Bronchial epithelial cell (primary cell): ENCODE results near the gene TENM3. TPM values are rescaled to one million over a fixed set of nuclear protein-coding genes. Genes with fewer than 3 reads are reported as not detected.

Source experiments
- DNase-seq: peaks from one replicate; pipeline ENCODE4 v3.0.0-alpha.2; 2010; ENCODE audit warnings: low read depth
- FAIRE-seq: peaks from 2 replicates; lab custom pipeline; 2011; peaks lifted over from hg19 to GRCh38; lab: Jason Lieb, UNC
- H3K27me3 ChIP-seq: 2 replicates; pipeline ENCODE4 v1.5.1; 2011; ENCODE audit warnings: low read length; ENCODE audit not compliant: control insufficient read depth, insufficient read depth
- H3K36me3 ChIP-seq: 2 replicates; pipeline ENCODE4 v1.5.1; 2011; ENCODE audit warnings: low read length; ENCODE audit not compliant: control insufficient read depth, insufficient read depth
- H3K4me3 ChIP-seq: 2 replicates; pipeline ENCODE4 v1.5.1; 2011; ENCODE audit warnings: mild to moderate bottlenecking, low read depth, low read length, control low read depth
- total RNA-seq: library from RNA; depleted of rRNA; stranded (reverse); fragments of >200 nt; gene quantifications from 2 replicates; pipeline ENCODE4 v1.2.1, GENCODE V29; 2014
- TF ChIP-seq, protein P1 (sequence below): IDR thresholded peaks from 2 replicates; pipeline ENCODE4 v1.5.1; 2011; ENCODE audit warnings: mild to moderate bottlenecking, moderate library complexity, low read length, control low read depth, inconsistent platforms; ENCODE audit not compliant: insufficient read depth, severe bottlenecking

TENM3 gene
- total RNA-seq, 1 donor from 2014 or later, result 1.3 TPM

GRCh38 chr4:182640491-182640890 is 397.3 kb downstream of the TENM3 start:
- TF ChIP-seq, protein P1, sequence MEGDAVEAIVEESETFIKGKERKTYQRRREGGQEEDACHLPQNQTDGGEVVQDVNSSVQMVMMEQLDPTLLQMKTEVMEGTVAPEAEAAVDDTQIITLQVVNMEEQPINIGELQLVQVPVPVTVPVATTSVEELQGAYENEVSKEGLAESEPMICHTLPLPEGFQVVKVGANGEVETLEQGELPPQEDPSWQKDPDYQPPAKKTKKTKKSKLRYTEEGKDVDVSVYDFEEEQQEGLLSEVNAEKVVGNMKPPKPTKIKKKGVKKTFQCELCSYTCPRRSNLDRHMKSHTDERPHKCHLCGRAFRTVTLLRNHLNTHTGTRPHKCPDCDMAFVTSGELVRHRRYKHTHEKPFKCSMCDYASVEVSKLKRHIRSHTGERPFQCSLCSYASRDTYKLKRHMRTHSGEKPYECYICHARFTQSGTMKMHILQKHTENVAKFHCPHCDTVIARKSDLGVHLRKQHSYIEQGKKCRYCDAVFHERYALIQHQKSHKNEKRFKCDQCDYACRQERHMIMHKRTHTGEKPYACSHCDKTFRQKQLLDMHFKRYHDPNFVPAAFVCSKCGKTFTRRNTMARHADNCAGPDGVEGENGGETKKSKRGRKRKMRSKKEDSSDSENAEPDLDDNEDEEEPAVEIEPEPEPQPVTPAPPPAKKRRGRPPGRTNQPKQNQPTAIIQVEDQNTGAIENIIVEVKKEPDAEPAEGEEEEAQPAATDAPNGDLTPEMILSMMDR, result no peak
- Histone ChIP-seq H3K4me3 (no peak overlapping the region), H3K27me3 (no peaks in the 10 kb centered on the region), H3K36me3 (no peaks in the 10 kb centered on the region)
- no peak for DNase-seq
- FAIRE-seq, result no peak

- Histone ChIP-seq H3K27me3 (no peaks in the 10 kb centered on the region), H3K36me3 (no peaks in the 10 kb centered on the region), H3K4me3 (no peak overlapping the region)
- DNase-seq, result no peak
- FAIRE-seq, result no peak
- TF ChIP-seq, protein P1, result no peak
Observed at GRCh38 chr4:182640932-182641331, 397.7 kb downstream of the TENM3 start.

- Histone ChIP-seq H3K27me3 (no peaks in the 10 kb centered on the region), H3K4me3 (no peak overlapping the region), H3K36me3 (no peaks in the 10 kb centered on the region)
- FAIRE-seq (no peak), DNase-seq (no peak)
- TF ChIP-seq, protein P1, result no peak
Observed at GRCh38 chr4:182642831-182643230, 399.6 kb downstream of the TENM3 start.

GRCh38 chr4:182643801-182644682 is 400.8 kb downstream of the TENM3 start:
- DNase-seq, result peak; percentile 20
- TF ChIP-seq, protein P1, result no peak
- FAIRE-seq, result no peak
- no peaks in the 10 kb centered on the region for H3K36me3 ChIP-seq
- H3K27me3 ChIP-seq, result no peaks in the 10 kb centered on the region
- H3K4me3 ChIP-seq, result no peak overlapping the region

DNA sequence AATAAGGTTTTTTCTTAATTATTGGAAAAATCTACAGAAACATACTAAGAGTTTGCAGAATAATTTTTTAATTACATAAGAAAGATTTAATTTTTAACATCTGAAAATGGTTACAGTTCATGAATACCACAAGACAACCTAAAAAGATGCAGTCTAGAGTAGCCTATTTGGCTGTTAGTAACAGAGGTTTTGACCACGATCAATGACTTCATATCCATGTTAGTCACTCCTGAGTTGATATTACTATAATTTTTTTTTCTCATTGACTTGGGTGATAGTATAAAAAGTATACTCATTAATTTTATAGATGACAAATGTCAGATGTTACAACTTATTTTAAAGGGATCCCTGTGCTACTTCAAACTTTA is 401.5 kb downstream of the TENM3 start:
- TF ChIP-seq, protein P1, result no peak
- DNase-seq (no peak), FAIRE-seq (no peak)
- Histone ChIP-seq H3K4me3 (no peak overlapping the region), H3K36me3 (no peaks in the 10 kb centered on the region), H3K27me3 (no peaks in the 10 kb centered on the region)
